Tibial artery (tissue), 4 donors: Measurements from ENCODE around the gene COL25A1.
A peak's percentile ranks its signal among the peaks of the same experiment; 100 is the strongest.

Source experiments
- DNase-seq, 2 donors: peaks; one replicate each; pipeline ENCODE4 v3.0.0-alpha.2; 2019
- H3K27ac ChIP-seq, 2 donors: fragments of 200-600 bp; sonication (generic) in 1 of 2; 1 replicate in 1 of 2; 2 replicates in 1 of 2; pipeline ENCODE4 v1.5.1; 2018 to 2019; ENCODE audit warnings: mild to moderate bottlenecking in 1 of 2
- H3K27me3 ChIP-seq, 2 donors: fragments of 200-600 bp; sonication (generic) in 1 of 2; one replicate each; pipeline versions ENCODE4 v1.5.1 to v1.6.0; 2016 to 2019
- H3K36me3 ChIP-seq, 3 donors: fragments of 200-600 bp; sonication (generic) in 2 of 3; one replicate each; pipeline ENCODE4 v1.5.1; 2016 to 2019; ENCODE audit warnings: mild to moderate bottlenecking in 2 of 3
- H3K4me1 ChIP-seq, 4 donors: fragments of 200-600 bp; sonication (generic) in 2 of 4; 1 replicate in 3 of 4; 2 replicates in 1 of 4; pipeline ENCODE4 v1.5.1; 2016 to 2019
- H3K4me3 ChIP-seq, 2 donors: fragments of 200-600 bp; sonication (generic) in 1 of 2; 1 replicate in 1 of 2; 2 replicates in 1 of 2; pipeline ENCODE4 v1.5.1; 2018 to 2019; ENCODE audit warnings: mild to moderate bottlenecking in 2 of 2
- H3K9me3 ChIP-seq, 3 donors: fragments of 200-600 bp; sonication (generic) in 1 of 3; one replicate each; pipeline ENCODE4 v1.5.1; 2016 to 2019
- intact Hi-C: fragments of 100-400 bp; cut with DNase I; formaldehyde crosslinking; loops from one replicate; pipeline ENCODE4 v1.15.0; 2023; ENCODE audit warnings: low total_unique reads
- TF ChIP-seq, protein P1 (sequence below), 2 experiments: fragments of 200-600 bp in 1 of 2; fragments of 450-650 bp in 1 of 2; IDR thresholded peaks; one replicate each; pipeline ENCODE4 v1.5.1; 2017 to 2019; ENCODE audit warnings: antibody characterized with exemption in 2 of 2, mild to moderate bottlenecking in 1 of 2, moderate library complexity in 1 of 2

The COL25A1 gene

GRCh38 chr4:109302361-109303139 lies at the start of gene COL25A1:
COL25A1 (minus strand) TSS chr4:109302658.
- H3K27me3 ChIP-seq: peaks cover 0 to 44% of the 10 kb centered on the region in 2 donors
- no peaks in the 10 kb centered on the region for H3K9me3 ChIP-seq
- H3K4me3 ChIP-seq: peak within 1 kb of the TSS; percentile 54 to 59
- TF ChIP-seq, protein P1, sequence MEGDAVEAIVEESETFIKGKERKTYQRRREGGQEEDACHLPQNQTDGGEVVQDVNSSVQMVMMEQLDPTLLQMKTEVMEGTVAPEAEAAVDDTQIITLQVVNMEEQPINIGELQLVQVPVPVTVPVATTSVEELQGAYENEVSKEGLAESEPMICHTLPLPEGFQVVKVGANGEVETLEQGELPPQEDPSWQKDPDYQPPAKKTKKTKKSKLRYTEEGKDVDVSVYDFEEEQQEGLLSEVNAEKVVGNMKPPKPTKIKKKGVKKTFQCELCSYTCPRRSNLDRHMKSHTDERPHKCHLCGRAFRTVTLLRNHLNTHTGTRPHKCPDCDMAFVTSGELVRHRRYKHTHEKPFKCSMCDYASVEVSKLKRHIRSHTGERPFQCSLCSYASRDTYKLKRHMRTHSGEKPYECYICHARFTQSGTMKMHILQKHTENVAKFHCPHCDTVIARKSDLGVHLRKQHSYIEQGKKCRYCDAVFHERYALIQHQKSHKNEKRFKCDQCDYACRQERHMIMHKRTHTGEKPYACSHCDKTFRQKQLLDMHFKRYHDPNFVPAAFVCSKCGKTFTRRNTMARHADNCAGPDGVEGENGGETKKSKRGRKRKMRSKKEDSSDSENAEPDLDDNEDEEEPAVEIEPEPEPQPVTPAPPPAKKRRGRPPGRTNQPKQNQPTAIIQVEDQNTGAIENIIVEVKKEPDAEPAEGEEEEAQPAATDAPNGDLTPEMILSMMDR (IDR thresholded peaks at IDR 0.05): no peak
- DNase-seq: peak; percentile 31 to 72
- intact Hi-C loops: no loop called here
- no peaks in the 10 kb centered on the region for H3K36me3 ChIP-seq
- H3K27ac ChIP-seq: peak within 1 kb of the TSS in 1 of 2 donors; percentile 13
- H3K4me1 ChIP-seq: peaks cover 7 to 19% (median 18%) of the 10 kb centered on the region in 4 donors

DNA sequence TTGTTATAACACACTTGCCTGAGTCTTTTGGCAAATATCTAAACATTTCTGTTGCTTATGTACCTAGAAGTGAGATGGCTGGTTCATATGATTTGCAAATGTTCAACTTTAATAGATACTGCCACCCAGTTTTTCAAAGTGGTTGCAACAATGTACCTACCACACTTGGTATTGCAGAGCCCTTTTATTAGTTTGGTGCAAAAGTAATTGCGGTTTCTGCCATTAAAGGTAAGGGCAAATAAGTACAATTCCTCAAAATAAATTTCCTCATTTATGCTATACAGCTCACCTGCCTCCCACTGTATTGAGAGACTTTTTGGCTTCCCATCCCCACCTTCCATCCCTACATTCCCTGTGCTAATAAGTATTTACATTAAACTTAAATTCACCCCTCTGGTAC lies 47.7 kb upstream of the COL25A1 start:
- Histone ChIP-seq H3K9me3 (peaks cover 0 to 11% (median 0%) of the 10 kb centered on the region in 3 donors), H3K27ac (no peak overlapping the region), H3K4me1 (no peaks in the 10 kb centered on the region), H3K36me3 (no peaks in the 10 kb centered on the region), H3K4me3 (no peak overlapping the region), H3K27me3 (no peaks in the 10 kb centered on the region)
- intact Hi-C loops: no loop called here
- TF ChIP-seq, protein P1 (IDR thresholded peaks at IDR 0.05): no peak
- DNase-seq: no peak

- Histone ChIP-seq H3K27me3 (no peaks in the 10 kb centered on the region), H3K4me3 (no peak overlapping the region), H3K4me1 (peaks cover 0 to 24% (median 9%) of the 10 kb centered on the region in 4 donors), H3K36me3 (no peaks in the 10 kb centered on the region), H3K27ac (no peak overlapping the region), H3K9me3 (peaks cover 0 to 1% (median 0%) of the 10 kb centered on the region in 3 donors)
- DNase-seq: no peak
- intact Hi-C loops: no loop called here
- TF ChIP-seq, protein P1 (IDR thresholded peaks at IDR 0.05): no peak
Observed at GRCh38 chr4:109334129-109335105, 32.0 kb upstream of the COL25A1 start.

DNA sequence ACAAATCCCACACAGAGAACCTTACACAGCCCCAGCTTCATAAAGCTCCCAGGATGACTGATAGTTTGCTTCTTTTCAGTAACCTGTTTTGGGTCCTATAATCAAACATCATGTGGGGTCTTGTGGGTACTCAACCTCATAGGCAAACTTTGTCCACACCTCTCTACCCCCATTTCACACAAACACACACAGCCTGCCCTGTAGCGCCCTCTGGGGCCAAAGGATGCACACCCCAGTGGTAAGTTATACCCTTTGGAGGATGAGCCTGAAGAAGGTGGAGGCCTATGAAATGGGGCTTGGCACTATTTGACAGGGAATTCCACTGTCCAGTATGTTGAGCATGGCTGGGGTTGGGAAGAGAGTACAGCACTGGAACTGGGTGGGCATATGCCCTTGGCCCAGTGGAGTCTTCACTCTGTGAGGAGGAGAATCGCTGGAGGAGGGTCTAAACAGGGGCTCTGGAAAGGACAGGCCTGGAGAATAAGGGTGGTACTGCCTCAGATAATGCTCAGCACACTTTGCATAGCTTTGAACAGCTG lies 30.5 kb upstream of the COL25A1 start:
- no peaks in the 10 kb centered on the region for H3K9me3 ChIP-seq
- no peak overlapping the region for H3K4me3 ChIP-seq
- H3K36me3 ChIP-seq: no peaks in the 10 kb centered on the region
- H3K27ac ChIP-seq: no peak overlapping the region
- no peak for DNase-seq
- no peaks in the 10 kb centered on the region for H3K27me3 ChIP-seq
- intact Hi-C loops: no loop called here
- TF ChIP-seq, protein P1 (IDR thresholded peaks at IDR 0.05): no peak
- peaks cover 0 to 24% (median 9%) of the 10 kb centered on the region in 4 donors for H3K4me1 ChIP-seq

DNA sequence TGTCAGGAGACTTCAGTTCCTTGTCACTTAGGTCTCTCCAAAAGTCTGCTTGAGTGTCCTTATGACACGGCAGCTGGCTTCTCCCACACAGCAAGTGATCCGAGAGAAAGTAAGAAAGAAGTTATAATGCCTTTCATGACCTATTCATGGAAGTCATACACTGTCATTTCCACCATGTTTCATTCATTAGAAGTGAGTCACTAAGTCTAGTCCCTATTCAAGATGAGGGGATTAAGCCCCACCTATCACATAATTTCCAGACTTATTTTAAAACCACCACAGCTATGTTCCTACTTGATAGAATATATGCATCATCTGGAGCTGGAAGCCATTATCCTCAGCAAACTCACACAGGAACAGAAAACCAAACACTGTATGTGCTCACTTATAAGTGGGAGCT lies 25.2 kb upstream of the COL25A1 start:
- Histone ChIP-seq H3K9me3 (peaks cover 0 to 13% (median 5%) of the 10 kb centered on the region in 3 donors), H3K4me1 (no peaks in the 10 kb centered on the region), H3K27ac (no peak overlapping the region), H3K36me3 (no peaks in the 10 kb centered on the region), H3K4me3 (no peak overlapping the region), H3K27me3 (no peaks in the 10 kb centered on the region)
- no peak for DNase-seq
- TF ChIP-seq, protein P1 (IDR thresholded peaks at IDR 0.05): no peak
- intact Hi-C loops: no loop called here
